ENCODE results near the gene SEMA3C.

The SEMA3C gene

GRCh38 chr7:80954191-80954590 is 35.3 kb upstream of the SEMA3C start:
- Histone ChIP-seq H3K79me2 (ENCODE audit: insufficient read depth, low read length) (no peaks in the 10 kb centered on the region), H3K9me3 (ENCODE audit: insufficient read depth, low read depth, low read length) (no peaks in the 10 kb centered on the region), H3F3A (ENCODE audit: low read depth) (no peaks in the 10 kb centered on the region), H2AFZ (ENCODE audit: low read length) (no peak overlapping the region), H4K20me1 (ENCODE audit: insufficient read depth, low read length, poor library complexity, severe bottlenecking) (no peaks in the 10 kb centered on the region), H3K9ac (ENCODE audit: low read depth, low read length, poor library complexity, severe bottlenecking) (no peak overlapping the region), H3K4me2 (ENCODE audit: low read depth, low read length, poor library complexity, severe bottlenecking) (no peak overlapping the region), H3K36me3 (ENCODE audit: insufficient read depth, low read length) (no peaks in the 10 kb centered on the region), H3K27me3 (ENCODE audit: insufficient read depth, low read length, poor library complexity, severe bottlenecking) (no peaks in the 10 kb centered on the region), H3K9me2 (replicated peaks; ENCODE audit: low read depth, low read length) (0 out of 2 replicates have a peak, but pooled peaks cover 5% of the 10 kb centered on the region), H3K4me1 (ENCODE audit: insufficient read depth, low read length, poor library complexity, severe bottlenecking) (no peaks in the 10 kb centered on the region), H3K4me3 (ENCODE audit: low read length, poor library complexity, severe bottlenecking) (no peak overlapping the region)
- TF ChIP-seq EZH2phosphoT487 (IDR thresholded peaks at IDR 0.05; ENCODE audit: borderline replicate concordance) (no peak), CTCF (conservative IDR thresholded peaks at IDR 0.05; ENCODE audit: low read length) (no peak)

- Histone ChIP-seq H3K4me3 (ENCODE audit: low read length, poor library complexity, severe bottlenecking) (no peak overlapping the region), H4K20me1 (ENCODE audit: insufficient read depth, low read length, poor library complexity, severe bottlenecking) (no peaks in the 10 kb centered on the region), H2AFZ (ENCODE audit: low read length) (no peak overlapping the region), H3F3A (ENCODE audit: low read depth) (no peaks in the 10 kb centered on the region), H3K9me3 (ENCODE audit: insufficient read depth, low read depth, low read length) (no peaks in the 10 kb centered on the region), H3K27me3 (ENCODE audit: insufficient read depth, low read length, poor library complexity, severe bottlenecking) (no peaks in the 10 kb centered on the region), H3K79me2 (ENCODE audit: insufficient read depth, low read length) (no peaks in the 10 kb centered on the region), H3K4me1 (ENCODE audit: insufficient read depth, low read length, poor library complexity, severe bottlenecking) (no peaks in the 10 kb centered on the region), H3K9me2 (replicated peaks; ENCODE audit: low read depth, low read length) (0 out of 2 replicates have a peak, but pooled peaks cover 5% of the 10 kb centered on the region), H3K36me3 (ENCODE audit: insufficient read depth, low read length) (no peaks in the 10 kb centered on the region), H3K4me2 (ENCODE audit: low read depth, low read length, poor library complexity, severe bottlenecking) (no peak overlapping the region), H3K9ac (ENCODE audit: low read depth, low read length, poor library complexity, severe bottlenecking) (no peak overlapping the region)
- TF ChIP-seq EZH2phosphoT487 (IDR thresholded peaks at IDR 0.05; ENCODE audit: borderline replicate concordance) (no peak), CTCF (conservative IDR thresholded peaks at IDR 0.05; ENCODE audit: low read length) (no peak)
Observed at GRCh38 chr7:80950550-80950967, 31.7 kb upstream of the SEMA3C start.

GRCh38 chr7:80949449-80949848 is 30.6 kb upstream of the SEMA3C start:
- Histone ChIP-seq H3K9me2 (replicated peaks; ENCODE audit: low read depth, low read length) (0 out of 2 replicates have a peak, but pooled peaks cover 5% of the 10 kb centered on the region), H3K27me3 (ENCODE audit: insufficient read depth, low read length, poor library complexity, severe bottlenecking) (no peaks in the 10 kb centered on the region), H3K4me2 (ENCODE audit: low read depth, low read length, poor library complexity, severe bottlenecking) (no peak overlapping the region), H4K20me1 (ENCODE audit: insufficient read depth, low read length, poor library complexity, severe bottlenecking) (no peaks in the 10 kb centered on the region), H3K4me1 (ENCODE audit: insufficient read depth, low read length, poor library complexity, severe bottlenecking) (no peaks in the 10 kb centered on the region), H3K36me3 (ENCODE audit: insufficient read depth, low read length) (no peaks in the 10 kb centered on the region), H3K79me2 (ENCODE audit: insufficient read depth, low read length) (no peaks in the 10 kb centered on the region), H3K9me3 (ENCODE audit: insufficient read depth, low read depth, low read length) (no peaks in the 10 kb centered on the region), H3K4me3 (ENCODE audit: low read length, poor library complexity, severe bottlenecking) (no peak overlapping the region), H3K9ac (ENCODE audit: low read depth, low read length, poor library complexity, severe bottlenecking) (no peak overlapping the region), H3F3A (ENCODE audit: low read depth) (no peaks in the 10 kb centered on the region), H2AFZ (ENCODE audit: low read length) (no peak overlapping the region)
- TF ChIP-seq CTCF (conservative IDR thresholded peaks at IDR 0.05; ENCODE audit: low read length): no peak
- no peak for TF ChIP-seq EZH2phosphoT487 (IDR thresholded peaks at IDR 0.05; ENCODE audit: borderline replicate concordance)

Measured in Loucy (cell line).